ENCODE measurements around the gene ANXA3. TPM values are rescaled to one million over a fixed set of nuclear protein-coding genes. Genes with fewer than 3 reads are reported as not detected.

ANXA3 gene
- total and polyA plus RNA-seq, 3 donors from 2014 or later: 1.1 to 6.4 (median 3.5) TPM

DNA sequence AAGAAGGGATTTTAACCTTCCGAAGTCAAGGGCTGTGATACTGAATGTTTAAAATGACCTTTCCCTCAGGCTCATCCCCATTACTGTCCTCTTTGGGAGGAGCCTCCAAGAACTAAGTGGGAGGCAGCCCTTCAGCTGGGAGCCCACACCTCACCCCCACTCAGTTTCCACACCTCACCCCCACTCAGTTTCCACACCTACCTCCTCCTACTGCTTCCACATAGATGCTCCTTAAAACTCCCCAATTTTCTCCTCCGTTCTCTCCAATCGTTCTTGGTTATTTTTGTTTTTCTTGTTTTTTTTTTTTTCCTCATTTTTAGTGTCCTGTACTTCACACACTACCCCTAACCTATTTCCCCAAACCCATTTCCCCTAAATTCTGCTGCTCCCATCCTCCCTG lies 31.6 kb upstream of the ANXA3 start:
- no peak overlapping the region for H3K4me3 ChIP-seq
- TF ChIP-seq, protein P1, sequence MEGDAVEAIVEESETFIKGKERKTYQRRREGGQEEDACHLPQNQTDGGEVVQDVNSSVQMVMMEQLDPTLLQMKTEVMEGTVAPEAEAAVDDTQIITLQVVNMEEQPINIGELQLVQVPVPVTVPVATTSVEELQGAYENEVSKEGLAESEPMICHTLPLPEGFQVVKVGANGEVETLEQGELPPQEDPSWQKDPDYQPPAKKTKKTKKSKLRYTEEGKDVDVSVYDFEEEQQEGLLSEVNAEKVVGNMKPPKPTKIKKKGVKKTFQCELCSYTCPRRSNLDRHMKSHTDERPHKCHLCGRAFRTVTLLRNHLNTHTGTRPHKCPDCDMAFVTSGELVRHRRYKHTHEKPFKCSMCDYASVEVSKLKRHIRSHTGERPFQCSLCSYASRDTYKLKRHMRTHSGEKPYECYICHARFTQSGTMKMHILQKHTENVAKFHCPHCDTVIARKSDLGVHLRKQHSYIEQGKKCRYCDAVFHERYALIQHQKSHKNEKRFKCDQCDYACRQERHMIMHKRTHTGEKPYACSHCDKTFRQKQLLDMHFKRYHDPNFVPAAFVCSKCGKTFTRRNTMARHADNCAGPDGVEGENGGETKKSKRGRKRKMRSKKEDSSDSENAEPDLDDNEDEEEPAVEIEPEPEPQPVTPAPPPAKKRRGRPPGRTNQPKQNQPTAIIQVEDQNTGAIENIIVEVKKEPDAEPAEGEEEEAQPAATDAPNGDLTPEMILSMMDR (IDR thresholded peaks at IDR 0.05): no peak
- no peak for TF ChIP-seq POLR2A (IDR thresholded peaks at IDR 0.05)
- no peak for DNase-seq
- no peaks in the 10 kb centered on the region for H3K36me3 ChIP-seq (ENCODE audit: low read depth, missing control alignments)
- H3K9me3 ChIP-seq: no peaks in the 10 kb centered on the region
- no peaks in the 10 kb centered on the region for H3K27me3 ChIP-seq
- WGBS, 2 donors: 68 to 80% methylated on average over 3 of the region's 3 CpGs
- intact Hi-C loops (cut with DNase I; ENCODE audit: low total_unique reads): no loop called here
- no peaks in the 10 kb centered on the region for H3K4me1 ChIP-seq
- H3K27ac ChIP-seq: no peak overlapping the region

DNA sequence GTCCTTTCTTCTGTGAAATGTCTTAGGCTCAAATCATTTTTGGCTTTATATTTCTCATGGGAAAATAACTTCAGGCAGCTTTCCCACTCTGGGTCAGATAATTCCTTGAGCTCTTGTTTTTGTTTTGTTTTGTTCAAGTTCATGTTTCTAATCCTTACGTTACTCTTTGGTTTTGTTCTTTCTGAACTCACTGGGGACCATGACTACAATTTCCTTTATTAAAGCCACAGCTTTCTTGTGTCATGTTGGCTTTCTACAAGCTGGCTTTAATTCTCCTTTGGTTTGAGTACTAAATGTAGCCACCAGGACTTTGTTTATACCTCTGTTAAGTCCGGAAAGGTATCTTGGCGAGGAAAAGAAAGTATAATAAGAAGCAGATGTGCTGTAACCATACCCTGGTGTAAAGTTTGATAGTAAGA lies 30.8 kb upstream of the ANXA3 start:
- 53 to 56% methylated on average over 3 of the region's 3 CpGs for WGBS, 2 donors
- Histone ChIP-seq H3K27me3 (no peaks in the 10 kb centered on the region), H3K9me3 (no peaks in the 10 kb centered on the region), H3K27ac (no peak overlapping the region), H3K36me3 (ENCODE audit: low read depth, missing control alignments) (no peaks in the 10 kb centered on the region), H3K4me3 (no peak overlapping the region), H3K4me1 (no peaks in the 10 kb centered on the region)
- no peak for DNase-seq
- intact Hi-C loops (cut with DNase I; ENCODE audit: low total_unique reads): no loop called here
- TF ChIP-seq POLR2A (IDR thresholded peaks at IDR 0.05): no peak
- TF ChIP-seq, protein P1 (IDR thresholded peaks at IDR 0.05): no peak

GRCh38 chr4:78524009-78524408 lies 27.6 kb upstream of the ANXA3 start:
- H3K4me3 ChIP-seq: no peak overlapping the region
- H3K9me3 ChIP-seq: no peaks in the 10 kb centered on the region
- H3K27ac ChIP-seq: no peak overlapping the region
- TF ChIP-seq POLR2A (IDR thresholded peaks at IDR 0.05): no peak
- TF ChIP-seq, protein P1 (IDR thresholded peaks at IDR 0.05): no peak
- no peaks in the 10 kb centered on the region for H3K27me3 ChIP-seq
- 0 to 43% methylated on average over 1 of the region's 1 CpG for WGBS, 2 donors
- intact Hi-C loops (cut with DNase I; ENCODE audit: low total_unique reads): no loop called here
- no peaks in the 10 kb centered on the region for H3K4me1 ChIP-seq
- no peaks in the 10 kb centered on the region for H3K36me3 ChIP-seq (ENCODE audit: low read depth, missing control alignments)
- DNase-seq: no peak

- Histone ChIP-seq H3K4me1 (no peaks in the 10 kb centered on the region), H3K9me3 (no peaks in the 10 kb centered on the region), H3K27ac (no peak overlapping the region), H3K4me3 (no peak overlapping the region), H3K36me3 (ENCODE audit: low read depth, missing control alignments) (no peaks in the 10 kb centered on the region), H3K27me3 (no peaks in the 10 kb centered on the region)
- TF ChIP-seq, protein P1 (IDR thresholded peaks at IDR 0.05): no peak
- TF ChIP-seq POLR2A (IDR thresholded peaks at IDR 0.05): no peak
- intact Hi-C loops (cut with DNase I; ENCODE audit: low total_unique reads): no loop called here
- 83 to 88% methylated on average over 3 of the region's 3 CpGs for WGBS, 2 donors
- no peak for DNase-seq
These were observed 26.0 kb upstream of the ANXA3 start for GRCh38 chr4:78525559-78525958.

GRCh38 chr4:78527103-78527502 lies 24.5 kb upstream of the ANXA3 start:
- 95 to 100% methylated on average over 1 of the region's 1 CpG for WGBS, 2 donors
- Histone ChIP-seq H3K36me3 (ENCODE audit: low read depth, missing control alignments) (no peaks in the 10 kb centered on the region), H3K27me3 (no peaks in the 10 kb centered on the region), H3K9me3 (no peaks in the 10 kb centered on the region), H3K4me3 (no peak overlapping the region), H3K27ac (no peak overlapping the region), H3K4me1 (no peaks in the 10 kb centered on the region)
- intact Hi-C loops (cut with DNase I; ENCODE audit: low total_unique reads): no loop called here
- no peak for DNase-seq
- TF ChIP-seq POLR2A (IDR thresholded peaks at IDR 0.05): no peak
- TF ChIP-seq, protein P1 (IDR thresholded peaks at IDR 0.05): no peak
